Thyroid gland (tissue), 4 donors: ENCODE data around the gene ILRUN.

Experiments used
- CTCF ChIP-seq, 6 experiments: fragments of 200-600 bp in 3 of 6; fragments of 450-650 bp in 3 of 6; sonication (generic) in 3 of 6; IDR thresholded peaks; one replicate each; pipeline ENCODE4 v1.5.1; 2016 to 2019; ENCODE audit warnings: antibody characterized with exemption in 6 of 6, mild to moderate bottlenecking in 2 of 6, inconsistent platforms in 1 of 6, moderate library complexity in 1 of 6
- POLR2A ChIP-seq, 2 donors: fragments of 450-650 bp; IDR thresholded peaks; one replicate each; pipeline ENCODE4 v1.6.1; 2017; ENCODE audit warnings: antibody characterized with exemption in 2 of 2, mild to moderate bottlenecking in 2 of 2, moderate library complexity in 1 of 2

DNA sequence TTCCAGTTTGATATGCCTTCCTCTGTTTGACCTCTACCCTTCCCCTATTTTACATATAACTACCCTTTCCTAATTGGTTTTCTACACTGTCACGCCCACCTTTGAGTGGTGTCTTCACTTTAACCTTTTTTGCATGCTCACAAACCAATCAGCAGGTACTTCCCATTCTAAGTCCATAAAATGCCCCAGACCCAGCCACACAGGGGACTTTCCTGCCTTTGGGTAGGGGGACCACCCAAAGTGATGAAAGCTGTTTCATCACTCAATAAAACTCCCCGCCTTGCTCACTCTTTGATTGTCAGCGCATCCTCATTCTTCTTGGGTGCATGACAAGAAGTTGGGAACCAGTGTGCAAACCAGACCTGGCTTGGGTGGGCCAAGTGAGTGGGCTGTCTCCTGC lies 40.3 kb upstream of the ILRUN start:
- TF ChIP-seq POLR2A (IDR thresholded peaks at IDR 0.05) (no peak), CTCF (IDR thresholded peaks at IDR 0.05) (no peak)
